ENCODE measurements around the gene ZHX3. TPM values are rescaled to one million over a fixed set of nuclear protein-coding genes. Genes with fewer than 3 reads are reported as not detected.

The ZHX3 gene
- total and polyA plus RNA-seq, 9 of the 15 experiments (the other 6 are each of a cell fraction or from before 2014, with no cell fraction given): 0.80 to 14.6 (median 4.9) TPM

DNA sequence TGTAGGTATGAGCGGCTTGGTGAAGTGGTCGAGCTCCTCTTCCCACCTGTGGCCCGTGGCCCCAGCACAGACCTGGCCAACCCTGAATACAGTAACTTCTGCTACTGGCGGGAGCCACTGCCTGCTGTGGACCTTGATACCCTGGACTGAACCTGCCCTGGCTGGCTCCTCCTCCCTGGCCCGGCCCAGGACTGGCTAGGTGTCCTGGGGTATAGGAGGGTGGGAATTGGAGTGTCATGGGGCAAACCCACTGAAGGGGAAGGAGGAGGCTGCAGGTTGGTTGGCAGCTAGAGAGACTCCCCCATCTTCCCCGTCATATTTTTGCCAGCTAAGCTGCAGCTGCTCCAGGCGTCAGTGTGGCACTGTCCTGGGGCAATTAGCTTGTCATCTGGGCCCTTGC is 41.2 kb upstream of the ZHX3 start:
- DNase-seq (ENCODE audit: extremely low read depth in 1 of 4, low spot score in 3 of 4): no peak
- no peak for TF ChIP-seq SIN3B (IDR thresholded peaks at IDR 0.05; ENCODE audit: low read depth)
- TF ChIP-seq ZNF23 (CRISPR knock-in tag; IDR thresholded peaks at IDR 0.05): no peak
- TF ChIP-seq, protein P1, sequence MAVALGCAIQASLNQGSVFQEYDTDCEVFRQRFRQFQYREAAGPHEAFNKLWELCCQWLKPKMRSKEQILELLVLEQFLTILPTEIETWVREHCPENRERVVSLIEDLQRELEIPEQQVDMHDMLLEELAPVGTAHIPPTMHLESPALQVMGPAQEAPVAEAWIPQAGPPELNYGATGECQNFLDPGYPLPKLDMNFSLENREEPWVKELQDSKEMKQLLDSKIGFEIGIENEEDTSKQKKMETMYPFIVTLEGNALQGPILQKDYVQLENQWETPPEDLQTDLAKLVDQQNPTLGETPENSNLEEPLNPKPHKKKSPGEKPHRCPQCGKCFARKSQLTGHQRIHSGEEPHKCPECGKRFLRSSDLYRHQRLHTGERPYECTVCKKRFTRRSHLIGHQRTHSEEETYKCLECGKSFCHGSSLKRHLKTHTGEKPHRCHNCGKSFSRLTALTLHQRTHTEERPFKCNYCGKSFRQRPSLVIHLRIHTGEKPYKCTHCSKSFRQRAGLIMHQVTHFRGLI (CRISPR knock-in tag; IDR thresholded peaks at IDR 0.05): no peak
- no peak for TF ChIP-seq TEAD4 (IDR thresholded peaks at IDR 0.05; ENCODE audit: low read length)
- TF ChIP-seq TEAD4 (CRISPR knock-in tag; IDR thresholded peaks at IDR 0.05; ENCODE audit: borderline replicate concordance): no peak
- TF ChIP-seq, protein P2, sequence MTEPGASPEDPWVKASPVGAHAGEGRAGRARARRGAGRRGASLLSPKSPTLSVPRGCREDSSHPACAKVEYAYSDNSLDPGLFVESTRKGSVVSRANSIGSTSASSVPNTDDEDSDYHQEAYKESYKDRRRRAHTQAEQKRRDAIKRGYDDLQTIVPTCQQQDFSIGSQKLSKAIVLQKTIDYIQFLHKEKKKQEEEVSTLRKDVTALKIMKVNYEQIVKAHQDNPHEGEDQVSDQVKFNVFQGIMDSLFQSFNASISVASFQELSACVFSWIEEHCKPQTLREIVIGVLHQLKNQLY (CRISPR knock-in tag; conservative IDR thresholded peaks at IDR 0.05): no peak
- TF ChIP-seq TCF3 (CRISPR knock-in tag; IDR thresholded peaks at IDR 0.05): no peak
- TF ChIP-seq CBFA2T2 (conservative IDR thresholded peaks at IDR 0.05): no peak
- TF ChIP-seq DIDO1 (tag; IDR thresholded peaks at IDR 0.05; ENCODE audit: low read depth): no peak
- no peak for TF ChIP-seq ZEB2 (IDR thresholded peaks at IDR 0.05)
- TF ChIP-seq C11orf30 (IDR thresholded peaks at IDR 0.05; ENCODE audit: low read depth): no peak
- TF ChIP-seq, protein P3, sequence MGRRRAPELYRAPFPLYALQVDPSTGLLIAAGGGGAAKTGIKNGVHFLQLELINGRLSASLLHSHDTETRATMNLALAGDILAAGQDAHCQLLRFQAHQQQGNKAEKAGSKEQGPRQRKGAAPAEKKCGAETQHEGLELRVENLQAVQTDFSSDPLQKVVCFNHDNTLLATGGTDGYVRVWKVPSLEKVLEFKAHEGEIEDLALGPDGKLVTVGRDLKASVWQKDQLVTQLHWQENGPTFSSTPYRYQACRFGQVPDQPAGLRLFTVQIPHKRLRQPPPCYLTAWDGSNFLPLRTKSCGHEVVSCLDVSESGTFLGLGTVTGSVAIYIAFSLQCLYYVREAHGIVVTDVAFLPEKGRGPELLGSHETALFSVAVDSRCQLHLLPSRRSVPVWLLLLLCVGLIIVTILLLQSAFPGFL (CRISPR knock-in tag; IDR thresholded peaks at IDR 0.05): no peak
- no peak for TF ChIP-seq NEUROD1 (IDR thresholded peaks at IDR 0.05; ENCODE audit: borderline replicate concordance, low read depth, low read length, partially characterized antibody)
- no peak for TF ChIP-seq POLR2A (conservative IDR thresholded peaks at IDR 0.05)
- TF ChIP-seq, protein P4, sequence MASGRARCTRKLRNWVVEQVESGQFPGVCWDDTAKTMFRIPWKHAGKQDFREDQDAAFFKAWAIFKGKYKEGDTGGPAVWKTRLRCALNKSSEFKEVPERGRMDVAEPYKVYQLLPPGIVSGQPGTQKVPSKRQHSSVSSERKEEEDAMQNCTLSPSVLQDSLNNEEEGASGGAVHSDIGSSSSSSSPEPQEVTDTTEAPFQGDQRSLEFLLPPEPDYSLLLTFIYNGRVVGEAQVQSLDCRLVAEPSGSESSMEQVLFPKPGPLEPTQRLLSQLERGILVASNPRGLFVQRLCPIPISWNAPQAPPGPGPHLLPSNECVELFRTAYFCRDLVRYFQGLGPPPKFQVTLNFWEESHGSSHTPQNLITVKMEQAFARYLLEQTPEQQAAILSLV (tag; IDR thresholded peaks at IDR 0.05): no peak
- TF ChIP-seq, protein P5, sequence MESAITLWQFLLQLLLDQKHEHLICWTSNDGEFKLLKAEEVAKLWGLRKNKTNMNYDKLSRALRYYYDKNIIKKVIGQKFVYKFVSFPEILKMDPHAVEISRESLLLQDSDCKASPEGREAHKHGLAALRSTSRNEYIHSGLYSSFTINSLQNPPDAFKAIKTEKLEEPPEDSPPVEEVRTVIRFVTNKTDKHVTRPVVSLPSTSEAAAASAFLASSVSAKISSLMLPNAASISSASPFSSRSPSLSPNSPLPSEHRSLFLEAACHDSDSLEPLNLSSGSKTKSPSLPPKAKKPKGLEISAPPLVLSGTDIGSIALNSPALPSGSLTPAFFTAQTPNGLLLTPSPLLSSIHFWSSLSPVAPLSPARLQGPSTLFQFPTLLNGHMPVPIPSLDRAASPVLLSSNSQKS (CRISPR knock-in tag; IDR thresholded peaks at IDR 0.05): no peak

More for the DNA sequence above, 41.2 kb upstream of the ZHX3 start:
- no peak for FAIRE-seq
- H2AFZ ChIP-seq (ENCODE audit: low read depth, low read length): no peak overlapping the region
- peaks cover 0 to 21% of the 10 kb centered on the region in 2 experiments; a peak in 1 of 5 replicates for H3K4me1 ChIP-seq (replicated peaks in 1 of 2; ENCODE audit: control insufficient read depth in 2 of 2, insufficient read depth in 2 of 2, low read length in 2 of 2)
- in situ Hi-C loops (cut with MboI): no loop called here
- H3K4me3 ChIP-seq: no peak overlapping the region
- ChIA-PET POLR2A (interaction anchor here (0.6 kb wide), 2 partner anchors 249 to 320 kb away, joined by 3 read pairs; no protein-coding TSS in a partner anchor), CTCF (ENCODE audit: low intra/inter-chr PET ratio) (no interaction called here)
- no peak overlapping the region for H3K27ac ChIP-seq (ENCODE audit: extremely low read depth, low read depth, low read length)
- H3K36me3 ChIP-seq (ENCODE audit: control insufficient read depth, insufficient read depth, low read length): no peaks in the 10 kb centered on the region; the same call in 2 of the 3 replicates
- no peaks in the 10 kb centered on the region for H3K9me1 ChIP-seq (ENCODE audit: control insufficient read depth, insufficient read depth, low read length)
- H3K79me2 ChIP-seq (ENCODE audit: control insufficient read depth, insufficient read depth, low read length): no peaks in the 10 kb centered on the region
- no peak for ATAC-seq
- H3K27me3 ChIP-seq (ENCODE audit: control insufficient read depth in 2 of 2, insufficient read depth in 2 of 2, low read length in 2 of 2): peaks cover 10 to 23% of the 10 kb centered on the region in 2 experiments; a peak in 3 of 5 replicates
- H4K20me1 ChIP-seq (replicated peaks; ENCODE audit: control insufficient read depth, insufficient read depth, low read length): peaks cover 14% of the 10 kb centered on the region
- H3K9ac ChIP-seq (ENCODE audit: insufficient read depth in 1 of 2, low read depth in 2 of 2, low read length in 2 of 2): no peak overlapping the region
- intact Hi-C loops (cut with micrococcal nuclease): no loop called here
- no peak overlapping the region for H3K4me2 ChIP-seq (ENCODE audit: insufficient read depth, low read length)
- H3K9me3 ChIP-seq (replicated peaks; ENCODE audit: control insufficient read depth, insufficient read depth, low read depth, low read length): no peaks in the 10 kb centered on the region
- 59% methylated on average over 6 of the region's 7 CpGs for WGBS (ENCODE audit: insufficient coverage, low coverage, missing lambda C conversion rate)
- no TSS peak for BruUV-seq (replicated peaks)
